Neural cell (in vitro differentiated cells): ENCODE results near the gene HOXA3. TPM values are rescaled to one million over a fixed set of nuclear protein-coding genes. Genes with fewer than 3 reads are reported as not detected.

Experiments
- H2AFZ ChIP-seq: fragments of 200-600, 300-800 bp; sonication (generic), shearing (Covaris generic); 2 replicates; pipeline ENCODE4 v1.6.0; 2014; ENCODE audit warnings: low read depth, mild to moderate bottlenecking, antibody characterized with exemption, low read length, moderate library complexity
- H3F3A ChIP-seq: fragments of 200-600 bp; shearing (Covaris generic); 2 replicates; pipeline ENCODE4 v1.6.1; 2016; ENCODE audit warnings: mild to moderate bottlenecking, moderate library complexity, mixed read lengths, antibody characterized with exemption, low read length; ENCODE audit not compliant: insufficient read depth, poor library complexity, severe bottlenecking
- H3K27ac ChIP-seq: fragments of 200-600, 300-800 bp; sonication (generic), shearing (Covaris generic); 2 replicates; pipeline ENCODE4 v1.5.1; 2014; ENCODE audit warnings: mild to moderate bottlenecking, low read length, moderate library complexity
- H3K27me3 ChIP-seq: fragments of 300-800, 200-600 bp; sonication (generic), shearing (Covaris generic); 2 replicates; pipeline ENCODE4 v1.6.0; 2014; ENCODE audit warnings: mild to moderate bottlenecking, low read depth, low read length, moderate library complexity; ENCODE audit not compliant: insufficient read depth
- H3K36me3 ChIP-seq: fragments of 300-800, 200-600 bp; sonication (generic), shearing (Covaris generic); 2 replicates; pipeline ENCODE4 v1.5.1; 2014; ENCODE audit warnings: mild to moderate bottlenecking, antibody characterized with exemption, low read length, moderate library complexity; ENCODE audit not compliant: insufficient read depth
- H3K4me2 ChIP-seq: fragments of 300-800, 200-600 bp; sonication (generic), shearing (Covaris generic); 2 replicates; pipeline ENCODE4 v1.6.0; 2014; ENCODE audit warnings: mild to moderate bottlenecking, low read length
- H3K4me3 ChIP-seq: fragments of 300-800, 200-600 bp; sonication (generic), shearing (Covaris generic); 2 replicates; pipeline ENCODE4 v1.5.1; 2014; ENCODE audit warnings: mild to moderate bottlenecking, low read length, moderate library complexity
- H3K79me2 ChIP-seq: fragments of 200-600 bp; shearing (Covaris generic); replicated peaks from 2 replicates; pipeline ENCODE4 v1.6.0; 2014; ENCODE audit warnings: mild to moderate bottlenecking, low read length, moderate library complexity; ENCODE audit not compliant: insufficient read depth
- H3K9ac ChIP-seq: fragments of 300-800, 200-600 bp; sonication (generic), shearing (Covaris generic); 2 replicates; pipeline ENCODE4 v1.6.1; 2016; ENCODE audit warnings: mild to moderate bottlenecking, low read length, mixed read lengths
- H3K9me2 ChIP-seq: fragments of 200-600 bp; shearing (Covaris generic); 2 replicates; pipeline ENCODE4 v1.6.1; 2016; ENCODE audit warnings: mild to moderate bottlenecking, low read length, mixed read lengths; ENCODE audit not compliant: insufficient read depth
- H3K9me3 ChIP-seq: fragments of 200-600, 300-800 bp; sonication (generic), shearing (Covaris generic); 2 replicates; pipeline ENCODE4 v1.6.1; 2016; ENCODE audit warnings: mild to moderate bottlenecking, mixed run types, low read length, moderate library complexity, mixed read lengths
- H4K20me1 ChIP-seq: fragments of 200-600 bp; shearing (Covaris generic); 2 replicates; pipeline ENCODE4 v1.6.1; 2016; ENCODE audit warnings: mild to moderate bottlenecking, mixed run types; ENCODE audit not compliant: insufficient read depth
- CTCF ChIP-seq: fragments of 450-650 bp; IDR thresholded peaks from 2 replicates; pipeline ENCODE4 v1.5.1; 2014; ENCODE audit warnings: antibody characterized with exemption, mild to moderate bottlenecking, moderate library complexity; ENCODE audit not compliant: poor library complexity, severe bottlenecking
- EP300 ChIP-seq: fragments of 450-650 bp; conservative IDR thresholded peaks from 2 replicates; pipeline ENCODE4 v1.6.1; 2014; ENCODE audit warnings: antibody characterized with exemption, mild to moderate bottlenecking, moderate library complexity; ENCODE audit not compliant: poor library complexity, severe bottlenecking
- EZH2 ChIP-seq: fragments of 200-600, 300-800 bp; shearing (Covaris generic), sonication (generic); IDR thresholded peaks from 2 replicates; pipeline ENCODE4 v1.6.1; 2014; ENCODE audit warnings: antibody characterized with exemption, low read length, borderline replicate concordance, mild to moderate bottlenecking; ENCODE audit not compliant: insufficient read depth, poor library complexity, severe bottlenecking
- MXI1 ChIP-seq: fragments of 450-650 bp; conservative IDR thresholded peaks from 2 replicates; pipeline ENCODE4 v1.6.1; 2014; ENCODE audit warnings: antibody characterized with exemption, mild to moderate bottlenecking; ENCODE audit not compliant: poor library complexity, severe bottlenecking
- POLR2AphosphoS5 ChIP-seq: IDR thresholded peaks from 2 replicates; pipeline ENCODE4 v1.6.1; 2012
- RAD21 ChIP-seq: fragments of 450-650 bp; conservative IDR thresholded peaks from 2 replicates; pipeline ENCODE4 v1.6.1; 2014; ENCODE audit warnings: antibody characterized with exemption, mild to moderate bottlenecking, moderate library complexity
- REST ChIP-seq: IDR thresholded peaks from 2 replicates; pipeline ENCODE4 v1.6.1; 2012; ENCODE audit warnings: borderline replicate concordance
- SMC3 ChIP-seq: fragments of 450-650 bp; conservative IDR thresholded peaks from 2 replicates; pipeline ENCODE4 v1.6.1; 2014; ENCODE audit warnings: antibody characterized with exemption, mild to moderate bottlenecking, moderate library complexity; ENCODE audit not compliant: poor library complexity
- TAF1 ChIP-seq: IDR thresholded peaks from 2 replicates; pipeline ENCODE4 v1.6.1; 2012; ENCODE audit warnings: low read depth
- polyA plus RNA-seq: library from polyadenylated mRNA; depleted of rRNA; stranded (reverse); fragments of >200 nt; gene quantifications from 2 replicates; pipeline ENCODE4 v1.2.3, GENCODE V29; 2014

Gene HOXA3
- polyA plus RNA-seq, 1 donor from 2014 or later: not detected

GRCh38 chr7:27166531-27167505, 14.4 kb upstream of the HOXA3 start:
- H2AFZ ChIP-seq: no peak overlapping the region
- H4K20me1 ChIP-seq: no peaks in the 10 kb centered on the region
- no peak overlapping the region for H3K4me2 ChIP-seq
- H3K79me2 ChIP-seq: no peaks in the 10 kb centered on the region
- no peak overlapping the region for H3K4me3 ChIP-seq
- H3K27me3 ChIP-seq: peaks cover 100% of the 10 kb centered on the region
- no peaks in the 10 kb centered on the region for H3K36me3 ChIP-seq
- H3K9me2 ChIP-seq: no peaks in the 10 kb centered on the region
- no peak for TF ChIP-seq SMC3
- H3K27ac ChIP-seq: no peak overlapping the region
- H3F3A ChIP-seq: no peaks in the 10 kb centered on the region
- H3K9ac ChIP-seq: no peak overlapping the region
- peaks cover 18% of the 10 kb centered on the region for H3K9me3 ChIP-seq

- TF ChIP-seq TAF1 (no peak), EZH2 (no peak), POLR2AphosphoS5 (no peak), CTCF (no peak), MXI1 (no peak), REST (no peak), SMC3 (no peak), EP300 (no peak), RAD21 (no peak)
- no peaks in the 10 kb centered on the region for H3K9me2 ChIP-seq
- no peaks in the 10 kb centered on the region for H3K79me2 ChIP-seq
- H3K9ac ChIP-seq: no peak overlapping the region
- H3K4me2 ChIP-seq: no peak overlapping the region
- peaks cover 100% of the 10 kb centered on the region for H3K27me3 ChIP-seq
- no peak overlapping the region for H3K27ac ChIP-seq
- H2AFZ ChIP-seq: no peak overlapping the region
- no peaks in the 10 kb centered on the region for H4K20me1 ChIP-seq
- H3K9me3 ChIP-seq: peaks cover 18% of the 10 kb centered on the region
- no peak overlapping the region for H3K4me3 ChIP-seq
- H3K36me3 ChIP-seq: no peaks in the 10 kb centered on the region
- H3F3A ChIP-seq: no peaks in the 10 kb centered on the region
Observed at GRCh38 chr7:27165996-27166530, 13.7 kb upstream of the HOXA3 start.
